ENCODE data around the gene FANK1. TPM values are rescaled to one million over a fixed set of nuclear protein-coding genes. Genes with fewer than 3 reads are reported as not detected.

The FANK1 gene
- total RNA-seq, 1 donor from 2014 or later, result 3.3 TPM

GRCh38 chr10:126027692-126028091 lies 131.3 kb downstream of the FANK1 start:
- Mint-ChIP-seq H3K36me3 (ENCODE audit: low read depth) (peaks cover 47% of the 10 kb centered on the region), H3K27ac (ENCODE audit: unreplicated experiment) (no peak overlapping the region), H3K9me3 (ENCODE audit: low read depth) (peaks cover 33% of the 10 kb centered on the region), H3K27me3 (ENCODE audit: low read depth) (no peaks in the 10 kb centered on the region), H3K4me3 (ENCODE audit: unreplicated experiment) (no peak overlapping the region), H3K4me1 (ENCODE audit: low read depth) (no peaks in the 10 kb centered on the region)
- TF ChIP-seq CTCF (IDR thresholded peaks at IDR 0.05), result no peak
- DNase-seq (ENCODE audit: low spot score), result no peak

- DNase-seq (ENCODE audit: low spot score), result no peak
- no peak for TF ChIP-seq CTCF (IDR thresholded peaks at IDR 0.05)
- no peak overlapping the region for H3K27ac Mint-ChIP-seq (ENCODE audit: unreplicated experiment)
- H3K9me3 Mint-ChIP-seq (ENCODE audit: low read depth), result peaks cover 44% of the 10 kb centered on the region
- H3K36me3 Mint-ChIP-seq (ENCODE audit: low read depth), result peaks cover 56% of the 10 kb centered on the region
- H3K4me3 Mint-ChIP-seq (ENCODE audit: unreplicated experiment), result no peak overlapping the region
- H3K27me3 Mint-ChIP-seq (ENCODE audit: low read depth), result no peaks in the 10 kb centered on the region
- H3K4me1 Mint-ChIP-seq (ENCODE audit: low read depth), result no peaks in the 10 kb centered on the region
Measured at GRCh38 chr10:126029999-126030398, 133.6 kb downstream of the FANK1 start.

- Mint-ChIP-seq H3K27ac (ENCODE audit: unreplicated experiment) (no peak overlapping the region), H3K36me3 (ENCODE audit: low read depth) (peaks cover 32% of the 10 kb centered on the region), H3K27me3 (ENCODE audit: low read depth) (no peaks in the 10 kb centered on the region), H3K4me3 (ENCODE audit: unreplicated experiment) (no peak overlapping the region), H3K9me3 (ENCODE audit: low read depth) (peaks cover 13% of the 10 kb centered on the region), H3K4me1 (ENCODE audit: low read depth) (no peaks in the 10 kb centered on the region)
- TF ChIP-seq CTCF (IDR thresholded peaks at IDR 0.05), result no peak
- no peak for DNase-seq (ENCODE audit: low spot score)
Measured at GRCh38 chr10:126034586-126034985, 138.2 kb downstream of the FANK1 start.

GRCh38 chr10:126036515-126036914 lies 140.2 kb downstream of the FANK1 start:
- Mint-ChIP-seq H3K4me1 (ENCODE audit: low read depth) (peaks cover 2% of the 10 kb centered on the region), H3K4me3 (ENCODE audit: unreplicated experiment) (no peak overlapping the region)

GRCh38 chr10:126037946-126038345 lies 141.6 kb downstream of the FANK1 start:
- TF ChIP-seq CTCF (IDR thresholded peaks at IDR 0.05), result no peak
- Mint-ChIP-seq H3K36me3 (ENCODE audit: low read depth) (peaks cover 30% of the 10 kb centered on the region), H3K4me1 (ENCODE audit: low read depth) (peaks cover 9% of the 10 kb centered on the region), H3K9me3 (ENCODE audit: low read depth) (peaks cover 13% of the 10 kb centered on the region), H3K27ac (ENCODE audit: unreplicated experiment) (no peak overlapping the region), H3K4me3 (ENCODE audit: unreplicated experiment) (no peak overlapping the region), H3K27me3 (ENCODE audit: low read depth) (no peaks in the 10 kb centered on the region)
- DNase-seq (ENCODE audit: low spot score), result no peak

More at GRCh38 chr10:126036515-126036914, 140.2 kb downstream of the FANK1 start:
- Mint-ChIP-seq H3K27me3 (ENCODE audit: low read depth) (no peaks in the 10 kb centered on the region), H3K9me3 (ENCODE audit: low read depth) (peaks cover 13% of the 10 kb centered on the region), H3K36me3 (ENCODE audit: low read depth) (peaks cover 30% of the 10 kb centered on the region), H3K27ac (ENCODE audit: unreplicated experiment) (no peak overlapping the region)
- DNase-seq (ENCODE audit: low spot score), result no peak
- no peak for TF ChIP-seq CTCF (IDR thresholded peaks at IDR 0.05)

Measured in chondrocyte (in vitro differentiated cells).